ENCODE data around the gene TGM3. TPM values are rescaled to one million over a fixed set of nuclear protein-coding genes. Genes with fewer than 3 reads are reported as not detected.

Gene TGM3
- total RNA-seq, 1 donor from 2014 or later, result not detected

- TF ChIP-seq CTCF (IDR thresholded peaks at IDR 0.05), result no peak
- Mint-ChIP-seq H3K4me1 (ENCODE audit: unreplicated experiment) (no peaks in the 10 kb centered on the region), H3K27me3 (ENCODE audit: unreplicated experiment) (peaks cover 4% of the 10 kb centered on the region), H3K27ac (ENCODE audit: unreplicated experiment) (no peak overlapping the region), H3K36me3 (ENCODE audit: unreplicated experiment) (no peaks in the 10 kb centered on the region), H3K4me3 (ENCODE audit: unreplicated experiment) (no peak overlapping the region), H3K9me3 (ENCODE audit: unreplicated experiment) (no peaks in the 10 kb centered on the region)
- DNase-seq (ENCODE audit: extremely low spot score, unreplicated experiment), result no peak
These were observed 78.7 kb downstream of the TGM3 start for GRCh38 chr20:2374346-2375125.

- Mint-ChIP-seq H3K9me3 (ENCODE audit: unreplicated experiment) (no peaks in the 10 kb centered on the region), H3K4me1 (ENCODE audit: unreplicated experiment) (no peaks in the 10 kb centered on the region), H3K36me3 (ENCODE audit: unreplicated experiment) (no peaks in the 10 kb centered on the region), H3K27ac (ENCODE audit: unreplicated experiment) (no peak overlapping the region), H3K4me3 (ENCODE audit: unreplicated experiment) (no peak overlapping the region), H3K27me3 (ENCODE audit: unreplicated experiment) (peaks cover 4% of the 10 kb centered on the region)
- no peak for DNase-seq (ENCODE audit: extremely low spot score, unreplicated experiment)
- TF ChIP-seq CTCF (IDR thresholded peaks at IDR 0.05), result no peak
These were observed 83.1 kb downstream of the TGM3 start for GRCh38 chr20:2378893-2379292.

- H3K9me3 Mint-ChIP-seq (ENCODE audit: unreplicated experiment), result no peaks in the 10 kb centered on the region
- H3K27me3 Mint-ChIP-seq (ENCODE audit: unreplicated experiment), result peaks cover 4% of the 10 kb centered on the region
- H3K4me1 Mint-ChIP-seq (ENCODE audit: unreplicated experiment), result no peaks in the 10 kb centered on the region
- no peak for TF ChIP-seq CTCF (IDR thresholded peaks at IDR 0.05)
- H3K27ac Mint-ChIP-seq (ENCODE audit: unreplicated experiment), result no peak overlapping the region
- no peak overlapping the region for H3K4me3 Mint-ChIP-seq (ENCODE audit: unreplicated experiment)
- no peaks in the 10 kb centered on the region for H3K36me3 Mint-ChIP-seq (ENCODE audit: unreplicated experiment)
- DNase-seq (ENCODE audit: extremely low spot score, unreplicated experiment), result no peak
These were observed 83.9 kb downstream of the TGM3 start for GRCh38 chr20:2379511-2380229.

GRCh38 chr20:2380601-2381000, 84.8 kb downstream of the TGM3 start, which contains the start of gene TGM6:
TSS of gene TGM6 (plus strand) at chr20:2380901. CDS start at chr20:2380969, 68 bp downstream.
- Mint-ChIP-seq H3K9me3 (ENCODE audit: unreplicated experiment) (no peaks in the 10 kb centered on the region), H3K4me1 (ENCODE audit: unreplicated experiment) (no peaks in the 10 kb centered on the region), H3K27me3 (ENCODE audit: unreplicated experiment) (peaks cover 4% of the 10 kb centered on the region), H3K36me3 (ENCODE audit: unreplicated experiment) (no peaks in the 10 kb centered on the region), H3K27ac (ENCODE audit: unreplicated experiment) (no peak within 1 kb of the TSS), H3K4me3 (ENCODE audit: unreplicated experiment) (no peak within 1 kb of the TSS)
- no peak for TF ChIP-seq CTCF (IDR thresholded peaks at IDR 0.05)
- DNase-seq (ENCODE audit: extremely low spot score, unreplicated experiment), result no peak

- Mint-ChIP-seq H3K4me1 (ENCODE audit: unreplicated experiment) (no peaks in the 10 kb centered on the region), H3K36me3 (ENCODE audit: unreplicated experiment) (no peaks in the 10 kb centered on the region), H3K27me3 (ENCODE audit: unreplicated experiment) (peaks cover under 1% of the 10 kb centered on the region), H3K9me3 (ENCODE audit: unreplicated experiment) (no peaks in the 10 kb centered on the region), H3K4me3 (ENCODE audit: unreplicated experiment) (no peak overlapping the region), H3K27ac (ENCODE audit: unreplicated experiment) (no peak overlapping the region)
- TF ChIP-seq CTCF (IDR thresholded peaks at IDR 0.05), result no peak
- DNase-seq (ENCODE audit: extremely low spot score, unreplicated experiment), result no peak
These were observed 85.5 kb downstream of the TGM3 start for GRCh38 chr20:2381303-2381702.
